T-helper 1 cell treated with Interleukin-12 subunit alpha and Interleukin-12 subunit beta and Interleukin-4 antibody, amounts not matched to agents 30 μg/mL and 1 μg/mL, for 36 hours (primary cell): ENCODE results near the gene GAP43.
A peak's percentile ranks its signal among the peaks of the same experiment; 100 is the strongest.

Experiments
- H3K27ac Mint-ChIP-seq: one replicate; pipeline ENCODE4 v1.8.0; 2021; ENCODE audit warnings: mild to moderate bottlenecking, mixed read lengths
- H3K27me3 Mint-ChIP-seq: one replicate; pipeline ENCODE4 v1.8.0; 2021; ENCODE audit warnings: low read depth, mixed read lengths
- H3K36me3 Mint-ChIP-seq: one replicate; pipeline ENCODE4 v1.8.0; 2021; ENCODE audit warnings: low read depth, mixed read lengths
- H3K4me1 Mint-ChIP-seq: one replicate; pipeline ENCODE4 v1.8.0; 2021; ENCODE audit warnings: low read depth, mixed read lengths
- H3K4me3 Mint-ChIP-seq: one replicate; pipeline ENCODE4 v1.8.0; 2021; ENCODE audit warnings: mild to moderate bottlenecking, moderate library complexity, mixed read lengths
- H3K9me3 Mint-ChIP-seq: one replicate; pipeline ENCODE4 v1.8.0; 2021; ENCODE audit warnings: mixed read lengths

Gene GAP43, protein sequence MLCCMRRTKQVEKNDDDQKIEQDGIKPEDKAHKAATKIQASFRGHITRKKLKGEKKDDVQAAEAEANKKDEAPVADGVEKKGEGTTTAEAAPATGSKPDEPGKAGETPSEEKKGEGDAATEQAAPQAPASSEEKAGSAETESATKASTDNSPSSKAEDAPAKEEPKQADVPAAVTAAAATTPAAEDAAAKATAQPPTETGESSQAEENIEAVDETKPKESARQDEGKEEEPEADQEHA

GRCh38 chr3:115623044-115623868, at the start of gene GAP43:
Gene GAP43, plus strand, starts transcription at chr3:115623510. Its CDS starts 180 bp downstream, at chr3:115623690.
- H3K9me3 Mint-ChIP-seq: no peaks in the 10 kb centered on the region
- peak within 1 kb of the TSS; percentile 12 for H3K4me3 Mint-ChIP-seq
- no peak within 1 kb of the TSS for H3K27ac Mint-ChIP-seq

DNA sequence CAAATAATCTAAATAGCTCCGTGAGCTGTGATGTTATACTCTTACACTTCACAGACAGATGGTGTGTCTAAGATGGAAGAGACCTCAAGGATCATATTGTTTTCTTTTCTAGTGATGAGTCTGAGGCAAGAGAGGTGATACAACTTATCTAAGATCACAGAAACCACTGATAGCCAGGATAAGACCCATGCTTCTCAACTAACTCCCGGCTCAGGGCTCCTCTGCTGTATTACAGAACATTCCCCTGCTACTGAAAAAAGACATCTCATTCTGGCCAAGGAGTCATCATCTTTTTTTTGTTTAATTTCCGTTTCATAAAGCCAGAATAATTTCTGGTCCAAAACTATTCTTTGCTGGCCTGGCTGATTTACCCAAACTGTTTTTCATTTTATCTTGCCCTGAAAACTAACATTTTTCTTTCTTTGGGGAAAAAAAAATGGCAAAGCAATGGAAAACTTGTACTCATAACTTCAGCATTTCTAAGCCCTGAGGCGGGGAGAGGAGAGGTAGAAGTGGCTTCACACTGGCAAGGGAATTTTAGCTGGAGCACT, 46.9 kb upstream of the GAP43 start:
- Mint-ChIP-seq H3K27me3 (no peaks in the 10 kb centered on the region), H3K4me3 (no peak overlapping the region), H3K4me1 (no peaks in the 10 kb centered on the region), H3K27ac (no peak overlapping the region), H3K9me3 (no peaks in the 10 kb centered on the region), H3K36me3 (no peaks in the 10 kb centered on the region)

More at GRCh38 chr3:115623044-115623868, at the start of gene GAP43:
- Mint-ChIP-seq H3K4me1 (peaks cover 4% of the 10 kb centered on the region), H3K27me3 (peaks cover 41% of the 10 kb centered on the region), H3K36me3 (no peaks in the 10 kb centered on the region)

GRCh38 chr3:115577000-115577399, 46.3 kb upstream of the GAP43 start:
- Mint-ChIP-seq H3K9me3 (no peaks in the 10 kb centered on the region), H3K27me3 (no peaks in the 10 kb centered on the region), H3K36me3 (no peaks in the 10 kb centered on the region), H3K4me1 (no peaks in the 10 kb centered on the region), H3K27ac (no peak overlapping the region), H3K4me3 (no peak overlapping the region)

DNA sequence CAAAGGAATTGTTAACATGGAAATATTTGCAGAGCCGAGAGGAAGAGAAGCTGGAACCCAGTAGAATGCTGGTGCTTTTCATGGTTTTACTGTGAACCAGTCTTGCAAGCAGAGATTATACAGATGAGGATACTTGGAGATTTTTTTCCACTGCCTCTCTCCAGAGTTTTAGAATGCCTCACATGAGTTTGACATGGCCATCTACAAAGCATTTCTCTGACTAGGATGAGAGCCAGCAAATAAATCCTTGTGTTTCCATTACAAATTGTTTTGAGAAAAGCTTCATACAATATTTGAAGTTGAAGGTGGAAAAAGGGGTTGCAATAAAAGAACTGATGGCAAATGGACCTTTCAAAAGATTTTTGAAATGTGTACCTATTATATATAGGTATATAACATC, 45.0 kb upstream of the GAP43 start:
- no peaks in the 10 kb centered on the region for H3K27me3 Mint-ChIP-seq

DNA sequence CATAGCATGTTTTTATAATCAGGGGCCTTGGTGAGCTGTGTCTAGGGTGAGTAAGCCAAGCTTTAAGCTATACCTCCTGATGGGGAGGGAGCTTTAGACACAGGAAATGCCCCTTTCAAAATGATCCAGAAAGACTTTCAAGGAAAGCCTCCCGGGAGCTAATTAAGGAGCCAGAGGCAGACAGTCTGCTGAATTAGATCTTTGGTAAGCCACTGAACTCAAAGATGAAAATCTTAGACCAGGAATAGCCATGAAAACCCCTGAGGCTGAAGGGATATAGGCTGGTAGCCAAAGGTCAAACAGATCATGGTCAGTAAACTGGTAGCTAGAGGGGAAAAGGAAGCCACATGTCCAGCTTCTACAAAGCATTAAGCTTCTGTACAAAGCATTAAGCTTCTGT, 42.7 kb upstream of the GAP43 start:
- Mint-ChIP-seq H3K27me3 (no peaks in the 10 kb centered on the region), H3K4me3 (no peak overlapping the region), H3K36me3 (no peaks in the 10 kb centered on the region), H3K9me3 (no peaks in the 10 kb centered on the region), H3K4me1 (no peaks in the 10 kb centered on the region), H3K27ac (no peak overlapping the region)

More for the DNA sequence above, 45.0 kb upstream of the GAP43 start:
- no peaks in the 10 kb centered on the region for H3K9me3 Mint-ChIP-seq
- no peaks in the 10 kb centered on the region for H3K4me1 Mint-ChIP-seq
- no peak overlapping the region for H3K27ac Mint-ChIP-seq
- H3K4me3 Mint-ChIP-seq: no peak overlapping the region
- H3K36me3 Mint-ChIP-seq: no peaks in the 10 kb centered on the region

DNA sequence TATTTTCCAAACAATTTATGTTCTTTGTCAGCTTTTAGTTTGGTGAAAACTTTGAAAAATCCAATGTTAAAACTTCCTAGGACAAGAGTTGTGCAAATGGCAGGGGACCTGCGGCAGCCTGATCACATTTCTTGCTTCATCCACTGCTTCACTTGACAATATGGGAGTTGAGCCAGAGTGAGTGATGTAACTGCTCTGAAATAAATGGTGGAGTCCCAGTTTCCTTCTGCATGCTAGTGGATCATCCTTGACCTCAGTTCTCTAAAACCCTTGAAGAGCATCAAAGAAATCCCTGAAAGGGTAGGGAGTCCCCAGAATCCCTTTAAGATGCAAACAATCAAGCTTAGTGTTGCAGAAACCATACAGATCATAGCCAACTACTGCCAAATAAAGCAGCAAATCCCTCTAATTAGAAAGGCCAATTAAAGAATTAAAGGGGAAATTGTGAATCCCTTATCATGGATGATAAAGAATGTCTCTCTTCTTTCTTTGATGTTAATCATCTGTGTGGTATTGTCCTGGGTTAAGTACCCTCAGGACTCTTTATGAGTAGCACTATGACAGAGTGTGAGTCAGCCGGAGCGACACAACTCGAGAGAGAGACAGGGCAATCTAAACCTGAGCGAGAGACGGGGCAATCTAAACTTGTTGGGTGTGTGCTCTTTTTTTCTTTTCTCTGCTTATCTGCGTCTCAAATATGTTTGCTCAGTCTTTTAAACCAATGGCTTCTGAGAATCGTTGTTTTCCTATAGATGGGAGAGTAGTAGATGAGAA, 41.8 kb upstream of the GAP43 start:
- Mint-ChIP-seq H3K9me3 (no peaks in the 10 kb centered on the region), H3K27me3 (no peaks in the 10 kb centered on the region), H3K36me3 (no peaks in the 10 kb centered on the region), H3K27ac (no peak overlapping the region), H3K4me1 (no peaks in the 10 kb centered on the region), H3K4me3 (no peak overlapping the region)

- Mint-ChIP-seq H3K27me3 (no peaks in the 10 kb centered on the region), H3K4me3 (no peak overlapping the region), H3K9me3 (no peaks in the 10 kb centered on the region), H3K36me3 (no peaks in the 10 kb centered on the region), H3K4me1 (no peaks in the 10 kb centered on the region), H3K27ac (no peak overlapping the region)
These were observed 34.9 kb upstream of the GAP43 start for GRCh38 chr3:115588201-115589115.

DNA sequence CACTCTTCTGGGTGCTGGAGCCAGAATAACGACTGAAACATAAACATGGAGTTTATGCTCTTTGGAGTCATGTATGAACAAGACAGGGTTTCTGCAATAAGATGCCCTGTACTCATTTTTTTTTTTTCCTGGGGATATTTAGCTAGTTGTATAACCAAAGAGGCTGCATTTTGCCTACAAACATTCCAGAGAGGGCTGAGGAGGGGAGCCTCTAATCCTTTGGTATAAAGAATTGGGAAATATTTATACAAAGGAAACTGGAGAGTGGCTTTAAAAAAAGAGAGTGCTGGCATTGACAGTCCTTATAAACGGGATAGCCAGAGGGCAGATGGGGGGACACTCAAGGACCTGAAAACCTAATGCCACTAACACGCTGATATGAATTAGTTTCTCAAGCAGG, 32.4 kb upstream of the GAP43 start:
- no peaks in the 10 kb centered on the region for H3K36me3 Mint-ChIP-seq

GRCh38 chr3:115595611-115596275, 27.6 kb upstream of the GAP43 start:
- no peaks in the 10 kb centered on the region for H3K4me1 Mint-ChIP-seq
- H3K36me3 Mint-ChIP-seq: no peaks in the 10 kb centered on the region
- H3K9me3 Mint-ChIP-seq: peaks cover 4% of the 10 kb centered on the region
- peaks cover 4% of the 10 kb centered on the region for H3K27me3 Mint-ChIP-seq
- H3K4me3 Mint-ChIP-seq: no peak overlapping the region
- H3K27ac Mint-ChIP-seq: no peak overlapping the region

More for the DNA sequence above, 32.4 kb upstream of the GAP43 start:
- H3K4me1 Mint-ChIP-seq: no peaks in the 10 kb centered on the region
- peaks cover 4% of the 10 kb centered on the region for H3K9me3 Mint-ChIP-seq
- H3K27me3 Mint-ChIP-seq: no peaks in the 10 kb centered on the region
- no peak overlapping the region for H3K27ac Mint-ChIP-seq
- no peak overlapping the region for H3K4me3 Mint-ChIP-seq

- Mint-ChIP-seq H3K4me3 (no peak overlapping the region), H3K27ac (no peak overlapping the region), H3K4me1 (no peaks in the 10 kb centered on the region), H3K36me3 (no peaks in the 10 kb centered on the region), H3K27me3 (peaks cover 4% of the 10 kb centered on the region), H3K9me3 (peaks cover 4% of the 10 kb centered on the region)
These were observed 25.1 kb upstream of the GAP43 start for GRCh38 chr3:115598216-115598615.

DNA sequence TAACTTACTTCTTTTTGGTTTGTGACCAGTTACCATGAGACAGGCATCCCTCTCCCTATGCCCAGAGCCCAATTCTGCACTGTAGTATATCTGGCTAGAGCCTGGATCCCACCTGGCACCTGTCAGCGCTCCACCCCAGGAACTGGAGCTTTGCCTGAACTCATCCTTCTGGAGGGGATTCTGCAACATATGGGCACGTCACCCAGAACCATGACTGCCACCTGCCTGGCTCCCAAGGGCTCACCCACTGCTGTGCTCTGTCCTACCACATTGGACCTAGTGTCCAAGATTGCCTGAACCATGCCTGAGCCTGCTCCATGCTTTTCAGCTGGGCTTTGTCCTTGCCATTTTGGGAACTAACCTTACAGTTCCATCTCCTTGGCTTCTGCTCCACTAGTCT, 21.1 kb upstream of the GAP43 start:
- peaks cover 4% of the 10 kb centered on the region for H3K27me3 Mint-ChIP-seq
- H3K9me3 Mint-ChIP-seq: no peaks in the 10 kb centered on the region
- no peaks in the 10 kb centered on the region for H3K36me3 Mint-ChIP-seq

DNA sequence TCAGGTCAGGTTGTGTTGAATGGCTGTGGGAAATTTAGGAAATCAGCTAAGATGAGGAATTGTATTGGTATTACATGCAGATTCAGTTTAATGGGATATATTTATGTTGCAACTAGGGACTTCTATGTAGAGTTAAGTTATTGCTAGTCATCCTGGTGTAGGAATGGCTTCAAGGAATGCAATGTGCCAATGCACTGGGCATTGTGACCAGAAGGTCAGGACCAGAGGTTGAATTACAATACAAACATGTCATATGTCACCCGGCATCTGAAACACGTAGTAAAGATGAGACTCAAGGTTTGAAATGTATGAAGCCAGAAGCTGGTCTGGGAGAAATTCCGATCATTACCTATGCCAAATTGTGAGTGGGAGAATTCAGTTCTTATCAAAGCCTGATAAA, 11.7 kb upstream of the GAP43 start:
- Mint-ChIP-seq H3K9me3 (no peaks in the 10 kb centered on the region), H3K4me3 (no peak overlapping the region), H3K36me3 (no peaks in the 10 kb centered on the region), H3K27ac (no peak overlapping the region), H3K27me3 (peaks cover 11% of the 10 kb centered on the region), H3K4me1 (no peaks in the 10 kb centered on the region)

More for the DNA sequence above, 21.1 kb upstream of the GAP43 start:
- H3K27ac Mint-ChIP-seq: no peak overlapping the region
- H3K4me1 Mint-ChIP-seq: no peaks in the 10 kb centered on the region
- H3K4me3 Mint-ChIP-seq: no peak overlapping the region
